ENCODE results near the gene ABCG4. TPM values are rescaled to one million over a fixed set of nuclear protein-coding genes. Genes with fewer than 3 reads are reported as not detected.
A peak's percentile ranks its signal among the peaks of the same experiment; 100 is the strongest.

Gene ABCG4
- total and polyA plus RNA-seq, 9 of the 15 experiments (the other 6 are each of a cell fraction or from before 2014, with no cell fraction given), result 0.03 to 0.11 (median 0.07) TPM; not detected in 4

DNA sequence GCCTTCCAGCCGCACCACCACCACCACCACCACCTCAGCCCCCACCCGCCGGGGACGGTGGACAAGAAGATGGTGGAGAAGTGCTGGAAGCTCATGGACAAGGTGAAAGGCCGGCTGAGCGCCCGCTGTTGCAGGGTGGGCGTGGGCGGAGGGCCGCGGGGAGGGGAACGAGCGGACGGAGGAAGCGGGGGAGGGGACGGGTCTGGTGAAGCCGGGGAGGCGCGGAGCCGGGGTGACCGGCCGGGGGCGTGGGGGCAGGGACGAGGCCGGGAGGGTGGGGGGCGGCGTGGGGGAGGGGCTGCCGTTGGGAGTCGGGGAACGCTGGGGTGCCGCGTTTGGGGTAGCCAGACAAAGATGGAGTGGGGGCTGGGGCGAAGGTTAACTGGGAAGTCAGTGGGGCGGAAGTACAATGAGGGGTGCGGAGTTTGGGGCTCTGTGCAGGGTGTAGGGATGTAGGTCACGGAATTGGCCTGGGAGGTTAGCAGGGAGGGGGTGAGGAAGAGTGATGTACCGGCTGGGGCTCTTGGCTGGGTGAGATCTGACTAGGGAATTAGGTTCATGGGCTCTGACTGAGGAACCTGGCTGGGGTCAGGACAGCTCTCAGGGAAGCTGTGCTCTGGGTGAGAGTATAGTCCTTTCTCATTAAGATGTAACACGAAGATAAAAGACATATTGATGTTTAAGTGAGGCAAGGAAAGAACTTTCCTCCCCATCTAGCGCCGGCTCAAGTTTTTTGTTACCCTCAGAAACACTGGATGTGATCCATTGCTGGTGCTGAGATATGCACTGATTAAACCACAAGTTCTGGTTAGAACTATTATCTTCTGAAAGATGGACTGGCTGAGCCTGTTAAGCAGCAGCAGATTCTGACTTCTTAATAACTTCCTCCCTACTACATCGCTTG is 57.9 kb downstream of the ABCG4 start (continued):
- TF ChIP-seq, protein P1, sequence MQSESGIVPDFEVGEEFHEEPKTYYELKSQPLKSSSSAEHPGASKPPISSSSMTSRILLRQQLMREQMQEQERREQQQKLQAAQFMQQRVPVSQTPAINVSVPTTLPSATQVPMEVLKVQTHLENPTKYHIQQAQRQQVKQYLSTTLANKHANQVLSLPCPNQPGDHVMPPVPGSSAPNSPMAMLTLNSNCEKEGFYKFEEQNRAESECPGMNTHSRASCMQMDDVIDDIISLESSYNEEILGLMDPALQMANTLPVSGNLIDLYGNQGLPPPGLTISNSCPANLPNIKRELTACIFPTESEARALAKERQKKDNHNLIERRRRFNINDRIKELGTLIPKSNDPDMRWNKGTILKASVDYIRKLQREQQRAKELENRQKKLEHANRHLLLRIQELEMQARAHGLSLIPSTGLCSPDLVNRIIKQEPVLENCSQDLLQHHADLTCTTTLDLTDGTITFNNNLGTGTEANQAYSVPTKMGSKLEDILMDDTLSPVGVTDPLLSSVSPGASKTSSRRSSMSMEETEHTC (IDR thresholded peaks at IDR 0.05), result no peak
- TF ChIP-seq YY1 (IDR thresholded peaks at IDR 0.05; ENCODE audit: borderline replicate concordance in 1 of 3, control insufficient read depth in 1 of 3, extremely low read depth in 1 of 3, insufficient read depth in 3 of 3, insufficient read length in 1 of 3, insufficient replicate concordance in 2 of 3, low read depth in 1 of 3, low read length in 2 of 3) (peak in 1 of 3 experiments; percentile 8), CHD1 (IDR thresholded peaks at IDR 0.05; ENCODE audit: low read length) (peak; percentile 47), MEIS2 (IDR thresholded peaks at IDR 0.05; ENCODE audit: partially characterized antibody) (no peak), LEF1 (IDR thresholded peaks at IDR 0.05) (no peak), PTBP1 (IDR thresholded peaks at IDR 0.05; ENCODE audit: low read depth, low read length) (no peak), POLR2B (IDR thresholded peaks at IDR 0.05; ENCODE audit: low read depth, partially characterized antibody) (peak; percentile 33), SPI1 (IDR thresholded peaks at IDR 0.05; ENCODE audit: borderline replicate concordance, low read depth, low read length) (peak; percentile 45; the same call in 1 of the 2 replicates), RNF2 (IDR thresholded peaks at IDR 0.05) (no peak), ZNF764 (CRISPR knock-in tag; IDR thresholded peaks at IDR 0.05; ENCODE audit: low read depth) (no peak), SMARCA4 (IDR thresholded peaks at IDR 0.05) (peak; percentile 28; the same call in 1 of the 2 replicates), PHB2 (IDR thresholded peaks at IDR 0.05; ENCODE audit: low read depth) (0 out of 2 replicates have a peak, but pooled peaks have one; percentile 18), CBFA2T3 (IDR thresholded peaks at IDR 0.05) (0 out of 2 replicates have a peak, but pooled peaks have one; percentile 48)
- TF ChIP-seq, protein P2, sequence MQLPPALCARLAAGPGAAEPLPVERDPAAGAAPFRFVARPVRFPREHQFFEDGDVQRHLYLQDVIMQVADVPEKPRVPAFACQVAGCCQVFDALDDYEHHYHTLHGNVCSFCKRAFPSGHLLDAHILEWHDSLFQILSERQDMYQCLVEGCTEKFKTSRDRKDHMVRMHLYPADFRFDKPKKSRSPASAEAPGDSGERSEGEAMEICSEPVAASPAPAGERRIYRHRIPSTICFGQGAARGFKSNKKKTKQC (CRISPR knock-in tag; IDR thresholded peaks at IDR 0.05), result 0 out of 2 replicates have a peak, but pooled peaks have one; percentile 35
- TF ChIP-seq, protein P3, sequence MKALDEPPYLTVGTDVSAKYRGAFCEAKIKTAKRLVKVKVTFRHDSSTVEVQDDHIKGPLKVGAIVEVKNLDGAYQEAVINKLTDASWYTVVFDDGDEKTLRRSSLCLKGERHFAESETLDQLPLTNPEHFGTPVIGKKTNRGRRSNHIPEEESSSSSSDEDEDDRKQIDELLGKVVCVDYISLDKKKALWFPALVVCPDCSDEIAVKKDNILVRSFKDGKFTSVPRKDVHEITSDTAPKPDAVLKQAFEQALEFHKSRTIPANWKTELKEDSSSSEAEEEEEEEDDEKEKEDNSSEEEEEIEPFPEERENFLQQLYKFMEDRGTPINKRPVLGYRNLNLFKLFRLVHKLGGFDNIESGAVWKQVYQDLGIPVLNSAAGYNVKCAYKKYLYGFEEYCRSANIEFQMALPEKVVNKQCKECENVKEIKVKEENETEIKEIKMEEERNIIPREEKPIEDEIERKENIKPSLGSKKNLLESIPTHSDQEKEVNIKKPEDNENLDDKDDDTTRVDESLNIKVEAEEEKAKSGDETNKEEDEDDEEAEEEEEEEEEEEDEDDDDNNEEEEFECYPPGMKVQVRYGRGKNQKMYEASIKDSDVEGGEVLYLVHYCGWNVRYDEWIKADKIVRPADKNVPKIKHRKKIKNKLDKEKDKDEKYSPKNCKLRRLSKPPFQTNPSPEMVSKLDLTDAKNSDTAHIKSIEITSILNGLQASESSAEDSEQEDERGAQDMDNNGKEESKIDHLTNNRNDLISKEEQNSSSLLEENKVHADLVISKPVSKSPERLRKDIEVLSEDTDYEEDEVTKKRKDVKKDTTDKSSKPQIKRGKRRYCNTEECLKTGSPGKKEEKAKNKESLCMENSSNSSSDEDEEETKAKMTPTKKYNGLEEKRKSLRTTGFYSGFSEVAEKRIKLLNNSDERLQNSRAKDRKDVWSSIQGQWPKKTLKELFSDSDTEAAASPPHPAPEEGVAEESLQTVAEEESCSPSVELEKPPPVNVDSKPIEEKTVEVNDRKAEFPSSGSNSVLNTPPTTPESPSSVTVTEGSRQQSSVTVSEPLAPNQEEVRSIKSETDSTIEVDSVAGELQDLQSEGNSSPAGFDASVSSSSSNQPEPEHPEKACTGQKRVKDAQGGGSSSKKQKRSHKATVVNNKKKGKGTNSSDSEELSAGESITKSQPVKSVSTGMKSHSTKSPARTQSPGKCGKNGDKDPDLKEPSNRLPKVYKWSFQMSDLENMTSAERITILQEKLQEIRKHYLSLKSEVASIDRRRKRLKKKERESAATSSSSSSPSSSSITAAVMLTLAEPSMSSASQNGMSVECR (CRISPR knock-in tag; IDR thresholded peaks at IDR 0.05), result peak; percentile 68; the same call in 1 of the 2 replicates
